ENCODE results near the gene FAM241A. TPM values are rescaled to one million over a fixed set of nuclear protein-coding genes. Genes with fewer than 3 reads are reported as not detected.

The FAM241A gene
- total RNA-seq, 1 donor from 2014 or later = 6.8 TPM

DNA sequence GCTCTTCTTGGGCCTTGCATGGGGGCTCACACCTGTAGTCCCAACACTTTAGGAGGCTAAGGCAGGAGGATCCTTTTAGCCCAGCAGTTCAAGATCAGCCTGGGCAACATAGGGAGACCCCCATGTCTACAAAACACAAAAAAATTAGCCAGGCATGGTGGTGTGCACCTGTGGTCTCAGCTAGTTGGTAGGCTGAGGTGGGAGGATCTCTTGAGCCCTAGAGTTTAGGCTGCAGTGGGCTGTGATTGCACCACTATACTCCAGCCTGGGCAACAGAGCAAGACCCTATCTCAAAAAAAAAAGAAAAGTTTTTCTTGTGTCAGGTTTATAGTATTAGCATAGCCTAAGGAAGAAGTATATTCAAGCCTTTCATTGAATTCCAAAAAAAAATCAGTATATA is 30.8 kb upstream of the FAM241A start:
- DNase-seq (ENCODE audit: low spot score in 2 of 2) = no peak
- Histone ChIP-seq H3K4me1 (peaks cover 0 to under 1% of the 10 kb centered on the region in 2 donors), H3K27ac (no peak overlapping the region), H3K27me3 (no peaks in the 10 kb centered on the region), H3K9me3 (no peaks in the 10 kb centered on the region), H3K4me3 (no peak overlapping the region), H3K36me3 (no peaks in the 10 kb centered on the region)
- intact Hi-C loops (cut with DNase I) = no loop called here
- TF ChIP-seq, protein P1, sequence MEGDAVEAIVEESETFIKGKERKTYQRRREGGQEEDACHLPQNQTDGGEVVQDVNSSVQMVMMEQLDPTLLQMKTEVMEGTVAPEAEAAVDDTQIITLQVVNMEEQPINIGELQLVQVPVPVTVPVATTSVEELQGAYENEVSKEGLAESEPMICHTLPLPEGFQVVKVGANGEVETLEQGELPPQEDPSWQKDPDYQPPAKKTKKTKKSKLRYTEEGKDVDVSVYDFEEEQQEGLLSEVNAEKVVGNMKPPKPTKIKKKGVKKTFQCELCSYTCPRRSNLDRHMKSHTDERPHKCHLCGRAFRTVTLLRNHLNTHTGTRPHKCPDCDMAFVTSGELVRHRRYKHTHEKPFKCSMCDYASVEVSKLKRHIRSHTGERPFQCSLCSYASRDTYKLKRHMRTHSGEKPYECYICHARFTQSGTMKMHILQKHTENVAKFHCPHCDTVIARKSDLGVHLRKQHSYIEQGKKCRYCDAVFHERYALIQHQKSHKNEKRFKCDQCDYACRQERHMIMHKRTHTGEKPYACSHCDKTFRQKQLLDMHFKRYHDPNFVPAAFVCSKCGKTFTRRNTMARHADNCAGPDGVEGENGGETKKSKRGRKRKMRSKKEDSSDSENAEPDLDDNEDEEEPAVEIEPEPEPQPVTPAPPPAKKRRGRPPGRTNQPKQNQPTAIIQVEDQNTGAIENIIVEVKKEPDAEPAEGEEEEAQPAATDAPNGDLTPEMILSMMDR (IDR thresholded peaks at IDR 0.05) = no peak

DNA sequence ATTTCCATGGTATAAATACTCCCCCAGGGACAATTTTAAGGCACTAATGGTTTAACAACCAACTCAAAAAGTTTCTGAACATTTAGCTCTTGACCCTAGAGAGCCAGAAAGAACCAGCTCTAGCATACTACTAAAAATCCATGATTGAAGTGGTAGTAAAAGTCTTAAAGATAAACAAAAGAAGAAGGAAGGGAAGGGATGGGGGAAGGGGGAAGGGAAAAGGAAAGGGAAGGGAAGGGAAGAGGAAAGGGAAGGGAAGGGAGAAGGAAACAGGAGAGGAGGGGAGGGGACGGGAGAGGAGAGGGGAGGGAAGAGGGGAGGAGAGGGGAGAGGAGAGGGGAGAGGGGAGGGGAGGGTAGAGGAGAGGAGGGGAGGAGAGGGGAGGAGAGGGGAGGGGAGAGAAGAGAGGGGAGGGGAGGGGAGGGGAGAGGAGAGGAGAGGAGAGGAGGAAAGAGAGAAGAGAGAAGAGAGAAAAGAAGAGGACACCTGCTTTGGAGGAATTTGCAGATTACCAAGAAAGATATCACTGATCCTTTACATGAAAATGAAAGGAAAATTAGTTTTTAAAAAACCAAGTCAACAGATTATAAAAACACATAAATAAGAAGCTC is 26.4 kb upstream of the FAM241A start:
- H3K27me3 ChIP-seq = no peaks in the 10 kb centered on the region
- TF ChIP-seq, protein P1 (IDR thresholded peaks at IDR 0.05) = no peak

DNA sequence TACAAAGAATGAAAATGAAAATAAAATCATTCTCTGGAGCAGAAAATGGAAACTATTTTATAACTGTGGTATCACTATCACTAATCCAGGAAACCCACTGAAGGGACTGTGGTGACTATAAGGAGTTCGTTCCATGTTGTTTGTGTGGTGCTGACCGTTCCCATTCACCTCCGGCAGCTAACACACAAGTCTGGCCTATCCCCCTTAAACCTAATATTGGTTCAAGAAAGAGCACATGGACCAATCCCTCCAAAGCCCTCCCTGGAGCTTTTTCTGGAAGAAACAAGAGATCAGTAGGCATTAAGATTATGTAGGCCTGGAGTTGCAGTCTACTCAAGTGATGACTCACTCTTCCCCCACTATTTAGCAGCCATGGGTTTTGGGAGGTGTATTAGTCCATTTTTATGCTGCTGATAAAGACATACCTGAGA is 25.9 kb upstream of the FAM241A start:
- Histone ChIP-seq H3K27me3 (no peaks in the 10 kb centered on the region), H3K4me3 (no peak overlapping the region), H3K36me3 (no peaks in the 10 kb centered on the region), H3K27ac (no peak overlapping the region), H3K4me1 (no peaks in the 10 kb centered on the region), H3K9me3 (no peaks in the 10 kb centered on the region)
- DNase-seq (ENCODE audit: low spot score in 2 of 2) = no peak
- intact Hi-C loops (cut with DNase I) = no loop called here
- TF ChIP-seq, protein P1 (IDR thresholded peaks at IDR 0.05) = no peak

More for the DNA sequence above, 26.4 kb upstream of the FAM241A start:
- Histone ChIP-seq H3K4me3 (no peak overlapping the region), H3K36me3 (no peaks in the 10 kb centered on the region), H3K4me1 (no peaks in the 10 kb centered on the region), H3K27ac (no peak overlapping the region), H3K9me3 (no peaks in the 10 kb centered on the region)
- intact Hi-C loops (cut with DNase I) = no loop called here
- DNase-seq (ENCODE audit: low spot score in 2 of 2) = no peak

DNA sequence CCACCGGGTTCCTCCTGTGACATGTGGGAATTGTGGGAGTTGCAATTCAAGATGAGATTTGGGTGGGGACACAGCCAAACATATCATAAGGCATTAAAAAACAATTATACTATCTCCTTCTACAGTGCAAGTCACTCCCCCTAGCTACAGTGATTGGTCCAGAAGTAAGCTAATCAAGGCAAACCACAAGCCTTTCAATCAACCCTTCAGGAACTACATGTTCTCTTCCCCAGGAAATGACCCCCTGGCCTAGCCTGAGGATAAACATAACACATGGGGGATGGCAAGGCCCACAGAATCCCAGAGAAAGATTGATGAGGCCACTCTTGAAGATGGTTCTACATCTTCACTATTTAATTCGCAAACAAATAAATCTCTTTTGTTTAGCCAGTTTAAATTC is 25.2 kb upstream of the FAM241A start:
- Histone ChIP-seq H3K36me3 (no peaks in the 10 kb centered on the region), H3K9me3 (no peaks in the 10 kb centered on the region), H3K4me1 (no peaks in the 10 kb centered on the region), H3K27me3 (no peaks in the 10 kb centered on the region), H3K4me3 (no peak overlapping the region), H3K27ac (no peak overlapping the region)
- intact Hi-C loops (cut with DNase I) = no loop called here
- no peak for DNase-seq (ENCODE audit: low spot score in 2 of 2)
- TF ChIP-seq, protein P1 (IDR thresholded peaks at IDR 0.05) = no peak

DNA sequence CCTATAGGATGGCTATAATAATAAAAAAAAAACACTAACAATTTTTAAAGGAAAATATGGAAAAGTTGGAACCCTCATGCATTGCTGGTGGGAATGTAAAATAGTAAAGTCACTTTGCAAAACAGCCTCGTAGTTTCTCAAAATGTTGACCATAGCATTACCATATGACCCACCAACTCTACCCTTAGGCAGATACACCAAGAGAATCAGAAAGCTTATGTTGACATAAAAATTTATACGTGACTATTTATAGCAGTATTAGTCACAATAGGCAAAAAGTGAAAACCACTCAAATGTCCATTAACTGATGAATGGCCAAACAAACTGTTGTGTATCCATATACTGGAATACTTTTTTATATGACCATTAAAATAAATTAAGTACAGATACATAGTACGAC is 19.8 kb upstream of the FAM241A start:
- Histone ChIP-seq H3K36me3 (no peaks in the 10 kb centered on the region), H3K9me3 (no peaks in the 10 kb centered on the region), H3K27me3 (no peaks in the 10 kb centered on the region), H3K27ac (no peak overlapping the region), H3K4me1 (peaks cover 0 to 4% of the 10 kb centered on the region in 2 donors), H3K4me3 (no peak overlapping the region)
- TF ChIP-seq, protein P1 (IDR thresholded peaks at IDR 0.05) = no peak
- no peak for DNase-seq (ENCODE audit: low spot score in 2 of 2)
- intact Hi-C loops (cut with DNase I) = no loop called here
